Right lung (tissue), 5 donors: ENCODE measurements around the gene CHI3L1. TPM values are rescaled to one million over a fixed set of nuclear protein-coding genes. Genes with fewer than 3 reads are reported as not detected.

Source experiments
- DNase-seq, 2 donors: peaks; one replicate each; pipeline ENCODE4 v3.0.0-alpha.2; 2013
- polyA plus RNA-seq, 5 donors: library from polyadenylated mRNA; unstranded; fragments of 120-200 nt; gene quantifications; one replicate each; pipeline versions ENCODE4 v1.2.1 to v1.2.3, GENCODE V29; 2013; ENCODE audit warnings: inconsistent platforms in 1 of 5, low replicate concordance in 1 of 5; ENCODE audit not compliant: insufficient read length in 5 of 5, insufficient read depth in 1 of 5

The CHI3L1 gene
- polyA plus RNA-seq, 5 donors: 0.43 to 1.6 (median 0.64) TPM

DNA sequence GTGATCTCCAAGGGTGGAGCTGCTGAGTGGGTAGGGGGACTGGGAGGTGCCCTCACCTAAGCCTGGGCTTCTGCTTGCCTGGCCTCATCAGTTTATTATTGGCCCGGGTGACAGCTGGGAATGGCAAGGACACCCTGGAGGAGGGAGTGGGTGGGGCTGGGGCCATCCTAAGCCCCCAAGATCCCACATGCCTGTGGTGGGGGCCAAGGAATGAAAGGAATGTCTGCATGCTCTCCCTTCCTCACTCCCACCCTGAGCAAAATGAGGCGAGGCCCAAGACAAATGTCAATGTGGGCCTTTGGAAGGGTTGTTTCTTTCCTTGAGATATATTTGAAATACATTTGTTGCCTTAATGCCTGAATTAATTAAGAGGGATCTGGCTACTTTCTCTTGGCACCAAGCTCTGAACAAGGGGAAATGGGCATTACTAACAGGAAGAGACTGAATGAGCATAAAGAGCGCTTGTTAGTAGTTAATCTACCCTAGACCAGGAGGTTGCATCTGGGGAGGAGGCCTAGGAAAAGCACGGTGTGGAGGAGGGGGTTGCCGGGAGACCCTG lies 19.7 kb upstream of the CHI3L1 start:
- DNase-seq: no peak

DNA sequence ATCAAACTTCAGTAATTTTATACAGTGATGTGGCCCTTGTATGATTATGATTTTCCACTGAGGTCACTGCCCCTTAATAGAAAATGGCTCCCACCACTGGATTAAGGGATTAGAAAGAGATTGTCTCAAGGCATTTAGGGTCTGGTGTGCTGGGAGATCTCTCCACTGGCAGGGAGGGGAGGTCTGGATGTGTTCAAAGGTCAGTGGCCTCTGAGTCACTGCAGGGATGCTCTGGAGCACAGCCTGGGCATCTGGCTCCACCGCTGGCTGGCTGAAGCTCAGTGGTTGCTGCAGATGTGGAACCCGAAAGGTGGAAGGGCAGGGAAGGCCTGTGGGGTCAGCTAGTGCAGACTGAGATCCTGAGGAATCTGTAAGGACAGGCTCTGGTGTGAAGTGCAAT lies 18.3 kb upstream of the CHI3L1 start:
- DNase-seq: no peak

DNA sequence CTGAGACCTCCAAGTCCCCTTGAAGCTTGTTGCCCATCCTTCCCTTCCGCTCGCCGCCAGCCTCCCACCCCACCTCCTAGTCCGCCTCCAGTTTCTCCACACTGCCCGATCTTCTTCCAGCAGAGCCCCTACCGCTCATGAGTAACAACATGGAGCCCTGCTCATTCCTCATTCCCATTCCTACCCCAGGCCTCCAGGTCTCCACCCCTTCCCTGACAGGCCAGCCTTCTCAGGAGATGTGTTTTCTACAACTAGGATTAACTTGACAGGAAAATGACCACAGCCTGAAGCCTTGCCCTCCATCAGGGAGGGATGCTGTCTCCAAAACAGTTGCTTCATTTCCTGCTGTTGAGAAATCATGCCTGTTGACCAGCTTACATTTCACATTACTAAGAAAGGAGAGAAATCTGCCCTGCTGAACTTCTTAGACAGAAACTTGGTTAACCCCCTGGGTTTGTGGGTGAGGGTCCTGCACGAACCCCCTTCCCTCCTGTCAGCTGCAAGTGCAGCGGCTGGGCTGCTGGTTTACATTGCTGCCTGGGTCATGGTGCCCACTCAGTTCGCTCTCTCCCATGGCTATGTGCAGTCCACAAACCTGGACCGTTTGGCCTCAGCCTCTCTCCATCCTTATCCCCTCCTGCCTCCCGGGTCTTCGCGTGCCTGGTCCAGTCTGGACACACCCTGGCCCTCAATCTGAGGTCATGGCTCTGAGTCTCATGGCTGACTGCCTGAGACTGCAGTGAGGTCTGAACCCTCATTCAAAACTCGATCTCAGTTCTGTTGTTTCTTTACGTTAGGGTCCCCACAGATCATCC lies 16.1 kb upstream of the CHI3L1 start:
- peak; percentile 71 to 80 for DNase-seq

DNA sequence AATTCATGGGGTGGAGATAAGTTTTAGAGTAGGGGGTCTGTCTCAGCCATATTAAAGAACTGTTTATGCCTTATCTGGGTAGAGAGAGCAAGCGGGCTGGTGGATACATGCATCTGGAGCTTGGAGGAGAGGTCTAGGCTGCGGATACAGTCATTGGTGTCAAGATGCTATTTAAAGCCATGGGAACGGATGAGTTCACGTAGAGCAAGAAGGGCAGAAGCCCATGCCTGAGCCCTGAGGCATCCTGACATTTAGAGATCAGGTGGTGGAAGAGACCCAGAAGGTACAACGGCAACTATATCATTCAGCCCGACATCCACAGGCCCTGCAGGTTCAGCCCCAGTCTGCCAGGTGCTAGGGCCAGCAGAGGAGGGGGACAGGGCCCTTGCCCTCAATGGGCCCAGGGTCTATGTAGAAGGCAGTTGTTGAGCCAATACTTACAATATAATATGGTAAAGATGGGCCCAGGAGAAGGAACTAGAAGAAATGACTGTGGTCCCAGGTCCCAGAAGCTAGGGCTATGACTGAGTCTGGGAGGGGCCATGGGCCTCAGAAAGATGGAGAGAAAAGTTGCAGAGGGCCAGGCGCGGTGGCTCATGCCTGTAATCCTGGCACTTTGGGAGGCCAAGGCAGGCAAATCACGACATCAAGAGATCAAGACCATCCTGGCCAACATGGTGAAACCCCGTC lies 15.2 kb upstream of the CHI3L1 start:
- DNase-seq: no peak

DNA sequence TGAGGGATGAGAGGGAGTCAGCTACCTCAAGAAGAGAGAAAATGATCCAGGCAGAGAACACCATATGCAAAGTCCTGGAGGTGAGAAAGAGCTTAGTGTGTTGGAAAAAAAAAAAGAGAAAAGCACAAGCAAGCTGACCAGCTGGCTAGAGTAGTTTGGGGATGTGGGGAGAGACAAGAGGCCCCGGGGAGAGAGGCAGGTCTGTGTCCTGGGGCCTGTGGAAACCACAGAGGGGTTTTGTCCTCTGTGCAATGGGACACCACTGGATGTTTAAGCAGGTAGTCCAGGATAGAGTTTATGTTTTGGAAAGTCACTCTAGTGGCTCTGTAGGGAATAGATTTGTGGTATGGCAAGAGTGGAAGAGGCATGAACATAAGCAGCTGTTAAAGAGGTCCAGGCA lies 14.4 kb upstream of the CHI3L1 start:
- DNase-seq: no peak

DNA sequence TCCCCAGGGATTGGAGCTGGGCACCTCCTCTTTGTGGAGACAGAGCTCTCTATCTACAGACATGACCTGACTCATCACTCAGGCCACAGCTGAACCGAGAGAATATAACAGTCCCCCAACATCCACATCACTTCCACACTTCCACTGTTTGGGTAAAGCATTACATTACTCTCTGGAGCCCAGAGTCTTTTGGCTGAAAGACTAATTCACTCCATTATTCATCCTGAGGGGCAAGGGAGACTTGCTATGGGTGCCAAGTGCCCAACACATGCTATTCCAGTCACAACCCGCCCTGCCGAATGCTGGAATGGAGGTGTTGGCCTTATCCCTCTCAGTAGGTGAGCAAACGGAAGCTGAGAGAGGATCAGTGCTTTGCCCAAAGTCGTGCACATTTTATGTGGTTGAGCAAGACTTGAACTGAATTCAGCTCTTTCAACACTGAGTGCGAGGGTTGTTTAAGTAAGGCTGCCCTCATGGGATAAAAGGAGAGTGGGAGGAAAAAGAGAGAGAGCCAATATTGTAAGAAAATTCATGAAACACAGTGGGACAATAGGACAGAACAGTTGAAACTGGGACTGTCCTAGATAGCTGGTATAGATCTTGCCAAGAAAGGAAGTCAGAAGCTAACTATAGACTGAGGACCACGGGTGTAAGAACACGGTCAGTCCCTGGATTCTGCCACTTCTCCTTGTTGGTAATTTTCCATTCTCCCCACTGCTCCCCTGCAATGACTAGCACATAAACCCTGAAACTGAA lies 13.5 kb upstream of the CHI3L1 start:
- DNase-seq: peak; percentile 53 to 72

DNA sequence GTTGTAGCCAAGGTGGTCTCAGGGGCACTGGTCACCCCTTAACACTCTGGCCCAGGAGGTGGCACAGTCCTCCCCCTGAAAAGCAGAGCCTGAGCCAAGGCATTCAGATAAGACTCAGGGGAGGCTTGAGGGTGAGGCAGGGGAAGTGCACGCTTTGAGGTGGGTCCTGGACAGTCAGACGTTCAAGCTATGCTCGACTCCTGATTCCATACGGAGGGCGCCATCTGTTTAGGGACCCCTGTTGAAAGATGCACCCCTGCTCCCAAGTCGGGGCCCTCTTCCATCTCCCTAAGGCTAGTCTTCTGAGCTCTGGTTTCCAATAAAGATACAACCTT lies 12.9 kb upstream of the CHI3L1 start:
- DNase-seq: no peak

DNA sequence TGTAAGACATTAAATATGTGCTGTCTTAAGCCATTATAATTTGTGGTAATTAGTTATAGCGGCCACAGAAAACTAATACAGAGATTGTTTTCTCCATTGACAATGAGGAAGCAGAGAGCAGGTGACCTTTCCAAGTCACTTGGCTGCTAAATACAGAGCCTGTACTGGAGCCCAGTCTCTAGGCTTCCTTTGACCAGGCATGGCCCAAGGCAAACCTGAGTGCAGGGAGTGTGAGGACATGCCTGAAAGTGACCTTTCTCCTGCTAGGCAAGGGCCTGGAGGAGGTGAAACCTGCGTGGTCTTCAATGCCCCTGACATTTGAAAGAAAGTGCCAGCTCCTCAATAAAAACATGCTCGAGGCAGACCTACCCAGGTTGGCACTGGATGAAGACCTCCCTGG lies 12.5 kb upstream of the CHI3L1 start:
- no peak for DNase-seq

DNA sequence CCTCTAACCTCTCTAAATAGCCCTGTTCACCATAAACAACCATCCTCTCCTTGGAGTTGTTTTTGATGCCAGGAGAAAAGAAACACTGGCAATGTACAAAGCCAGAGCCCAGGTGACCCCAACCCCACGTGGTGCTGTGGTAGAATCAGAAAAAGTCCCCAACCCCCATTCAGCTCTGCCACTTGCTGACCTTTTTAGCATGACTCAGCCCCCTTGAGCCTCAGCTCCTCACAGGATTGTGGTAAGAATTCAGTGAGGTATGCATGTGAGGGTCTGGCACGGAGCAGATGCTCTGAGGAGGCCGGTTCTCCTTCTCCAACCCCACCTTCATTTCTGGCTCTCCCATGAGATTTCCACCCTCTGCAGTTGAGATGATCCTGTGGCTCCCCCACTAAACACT lies 11.1 kb upstream of the CHI3L1 start:
- DNase-seq: no peak

DNA sequence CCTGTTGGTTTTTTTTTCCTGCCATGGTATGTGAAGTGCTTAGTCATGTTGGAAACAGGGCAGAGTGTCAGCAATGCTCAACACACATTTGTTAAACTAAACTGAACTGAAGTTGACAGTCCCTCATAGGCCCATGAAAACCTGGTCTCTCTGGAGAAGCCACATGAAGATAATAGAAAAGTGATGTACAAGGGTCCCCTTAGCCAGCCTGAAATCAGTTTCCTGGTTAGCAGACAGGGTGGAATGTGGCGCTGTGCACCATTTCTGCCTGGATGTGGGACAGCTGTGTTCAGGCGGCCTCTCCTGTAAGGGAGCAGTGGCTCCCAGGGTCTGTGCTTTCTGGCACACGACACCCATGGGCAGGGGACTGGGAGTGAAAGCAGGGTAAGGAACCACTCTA lies 9.9 kb upstream of the CHI3L1 start:
- no peak for DNase-seq

DNA sequence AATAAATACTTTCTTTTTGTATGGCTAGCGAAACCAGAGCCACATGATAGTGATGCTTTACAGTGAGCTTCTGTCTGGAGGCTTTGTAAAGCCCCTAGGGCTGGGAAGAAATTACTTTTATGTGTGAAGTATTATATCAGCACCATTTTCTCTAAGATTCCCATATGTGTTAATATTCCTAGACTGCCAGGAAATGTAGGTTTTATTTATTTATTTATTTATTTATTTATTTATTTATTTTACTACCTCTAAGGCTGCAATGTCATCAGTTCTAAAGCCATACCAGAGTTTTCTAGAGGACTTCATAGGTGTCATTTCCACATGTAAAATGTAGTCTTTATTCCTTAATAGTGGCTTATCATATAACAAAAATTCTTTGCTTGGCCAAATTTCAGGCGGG lies 4.4 kb upstream of the CHI3L1 start:
- no peak for DNase-seq

DNA sequence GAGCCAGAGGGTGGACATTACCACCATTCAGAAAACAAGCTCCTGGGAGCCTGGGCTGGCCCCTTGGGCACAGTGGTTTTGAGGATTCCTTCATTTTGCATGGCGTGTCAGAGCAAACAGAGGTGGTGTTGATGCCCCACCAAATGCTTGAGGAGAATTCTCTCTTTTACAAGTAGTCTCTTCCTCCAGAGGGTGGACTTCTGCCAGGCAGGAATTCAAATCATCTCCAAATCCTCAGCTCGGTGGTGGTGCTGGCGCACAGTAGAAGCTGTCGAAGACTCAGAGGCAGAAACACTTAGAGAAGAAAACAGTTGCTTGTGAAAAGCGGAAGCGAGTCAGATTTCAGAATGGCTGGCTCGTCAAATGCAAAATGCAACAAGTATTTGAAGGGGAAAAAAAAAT lies 3.4 kb upstream of the CHI3L1 start:
- no peak for DNase-seq

DNA sequence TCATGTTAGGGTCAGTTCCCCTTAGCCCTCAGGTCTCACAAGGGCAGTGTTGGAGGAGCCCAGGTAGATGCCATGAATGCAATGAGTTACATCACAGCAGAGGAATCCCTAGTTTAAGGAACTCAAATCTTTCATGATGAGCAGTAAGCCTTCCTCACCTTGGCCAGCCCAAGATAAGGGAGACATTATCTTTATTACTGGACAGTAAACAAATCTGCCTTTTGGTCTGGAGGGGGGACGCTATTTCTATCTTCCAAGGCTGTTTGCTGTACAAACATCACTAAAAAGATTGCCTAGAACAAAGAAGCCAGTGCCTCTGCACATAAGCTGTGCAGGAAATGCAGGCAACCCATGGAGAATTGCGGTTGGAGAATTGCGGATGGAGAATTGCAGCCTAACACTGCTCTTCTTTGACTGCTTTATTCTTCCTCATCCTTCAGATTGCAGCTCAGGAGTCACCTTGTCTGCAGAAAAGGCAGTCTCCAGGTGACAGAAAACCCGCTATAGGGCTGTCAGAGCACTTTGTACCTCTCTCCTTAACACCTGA lies 2.3 kb upstream of the CHI3L1 start:
- DNase-seq: no peak

DNA sequence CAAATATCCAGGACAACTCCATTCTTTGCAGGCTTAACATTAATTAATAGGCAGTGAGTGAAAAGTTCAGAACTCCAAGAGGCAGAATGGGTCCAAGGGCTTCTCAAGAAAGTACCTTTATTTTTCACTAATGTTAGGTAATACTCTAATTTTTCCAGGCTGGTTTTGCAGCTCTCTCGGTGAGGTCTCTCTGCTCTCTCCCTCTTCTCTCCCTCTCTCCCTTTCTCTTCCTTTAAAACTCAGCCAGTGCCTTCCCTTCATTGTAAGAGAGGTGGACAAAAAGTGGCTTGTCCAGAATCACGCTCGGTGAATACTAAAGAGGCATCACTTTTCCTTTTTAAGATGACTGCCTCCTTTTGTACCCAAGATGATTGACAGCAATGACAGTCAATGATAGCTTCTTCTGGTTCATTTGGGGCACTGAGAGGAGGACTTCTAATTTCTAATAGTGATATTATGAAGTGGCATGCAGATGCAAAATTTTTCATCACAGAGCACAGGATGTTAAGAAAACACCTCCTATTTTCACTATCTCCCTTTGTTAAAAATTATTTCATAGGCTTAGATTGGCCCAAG lies 1.3 kb upstream of the CHI3L1 start:
- DNase-seq: no peak

DNA sequence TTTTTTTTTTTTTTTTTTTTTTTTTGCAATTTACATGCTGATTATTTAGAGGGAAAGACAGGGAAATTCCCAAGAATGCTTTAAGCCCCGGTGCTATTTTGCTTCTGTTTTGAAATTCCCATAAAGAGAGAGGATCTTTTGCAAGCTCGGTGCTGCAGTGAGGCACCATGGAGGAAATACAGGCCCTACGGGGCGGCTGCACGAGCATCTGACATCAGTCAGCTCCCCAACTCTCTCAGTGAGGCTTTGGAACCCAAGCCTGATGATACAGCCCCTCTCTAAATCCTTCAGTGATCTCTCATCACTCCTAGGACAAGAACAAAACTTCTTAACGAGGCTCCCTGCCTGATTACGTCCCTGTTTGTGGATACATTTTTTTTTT lies 791 bp upstream of the CHI3L1 start:
- no peak for DNase-seq

DNA sequence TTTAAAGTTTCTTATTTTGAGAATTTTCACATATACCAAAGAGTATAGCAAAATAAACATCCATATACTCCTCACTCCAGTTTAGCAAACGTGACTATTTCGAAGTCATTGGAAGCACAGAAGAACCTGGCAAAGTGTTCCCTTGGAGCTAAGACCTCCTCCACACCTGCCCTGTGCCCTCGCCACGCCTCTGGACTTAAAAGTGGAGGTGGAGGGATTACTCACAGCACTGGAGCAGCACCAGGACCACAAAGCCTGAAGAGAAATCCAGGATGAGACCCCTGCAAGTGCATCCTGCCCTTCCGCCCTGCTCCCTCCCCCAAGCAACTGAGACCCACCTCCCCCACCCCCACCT lies 436 bp downstream of the CHI3L1 start:
- DNase-seq: no peak

DNA sequence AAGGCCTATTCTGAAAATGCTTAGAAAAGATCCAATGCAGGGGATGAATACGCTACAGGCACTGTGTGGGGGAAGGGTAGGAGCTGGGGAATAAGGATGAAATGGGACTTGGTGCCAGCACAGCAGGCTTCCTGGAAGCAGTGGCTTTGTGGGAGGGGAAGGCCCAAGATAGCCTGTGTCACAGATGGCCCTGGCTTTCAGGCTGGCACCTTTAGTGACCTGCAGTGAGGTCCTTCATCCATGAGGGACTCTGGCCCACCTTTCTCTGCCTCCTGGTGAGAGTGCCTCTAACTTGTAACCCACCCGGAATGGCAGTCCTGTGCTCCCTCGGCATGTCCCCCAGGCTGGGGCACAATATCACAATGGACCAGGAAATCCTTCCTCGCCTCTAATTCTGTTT lies 919 bp downstream of the CHI3L1 start:
- no peak for DNase-seq

DNA sequence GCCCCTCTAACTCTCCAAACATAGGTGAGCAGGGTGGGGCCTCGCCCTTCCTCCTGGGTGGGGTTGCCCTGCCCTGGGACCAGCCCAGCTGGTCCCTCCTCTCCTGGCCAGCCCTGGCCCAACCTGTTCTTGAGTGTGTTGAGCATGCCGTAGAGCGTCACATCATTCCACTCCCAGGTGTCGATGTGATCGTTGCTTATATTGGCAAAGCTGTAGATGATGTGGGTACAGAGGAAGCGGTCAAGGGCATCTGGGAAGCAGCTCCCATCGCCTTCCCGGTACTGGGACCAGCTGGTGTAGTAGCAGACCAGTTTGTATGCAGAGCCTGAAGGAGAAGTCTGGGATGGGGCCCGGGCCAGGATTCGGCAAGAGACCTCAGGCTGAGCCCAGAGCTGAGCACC lies 1.4 kb downstream of the CHI3L1 start:
- DNase-seq: no peak

DNA sequence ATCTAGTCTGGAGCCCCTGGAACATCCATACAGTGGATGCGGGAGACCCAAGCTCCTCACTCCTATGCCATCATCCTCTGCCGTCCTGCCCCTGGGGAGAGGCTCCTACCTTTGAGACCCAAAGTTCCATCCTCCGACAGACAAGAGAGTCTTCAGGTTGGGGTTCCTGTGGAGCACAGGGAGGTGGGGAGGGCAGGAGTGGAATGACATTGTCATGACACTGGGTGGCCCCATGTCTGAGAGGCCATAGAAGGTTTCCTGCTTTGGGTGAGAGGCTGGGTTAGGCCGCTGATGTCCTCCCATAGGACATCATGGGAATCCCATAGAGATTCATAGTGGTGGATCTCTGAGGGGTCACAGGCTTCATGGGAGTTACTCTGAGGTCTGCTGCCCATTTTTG lies 2.0 kb downstream of the CHI3L1 start:
- DNase-seq: no peak

DNA sequence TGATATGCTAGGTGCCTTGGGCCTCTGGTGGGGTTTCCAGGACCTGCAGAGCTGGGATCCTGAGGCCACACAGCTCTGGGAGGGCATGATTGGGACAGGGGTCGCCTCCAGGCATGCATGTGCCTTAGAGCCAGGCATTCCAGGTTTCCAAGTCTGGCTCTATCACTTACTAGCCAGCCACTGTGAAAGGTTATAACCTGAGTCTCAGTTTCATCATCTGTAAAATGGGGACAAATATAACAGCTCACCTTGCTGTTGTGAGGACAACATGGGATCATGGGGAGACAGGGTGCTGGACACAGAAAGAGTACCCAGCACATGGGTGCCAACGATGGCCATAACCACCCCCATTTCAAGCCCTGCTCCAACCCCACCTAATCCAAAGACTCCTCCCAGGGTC lies 2.7 kb downstream of the CHI3L1 start:
- DNase-seq: no peak

DNA sequence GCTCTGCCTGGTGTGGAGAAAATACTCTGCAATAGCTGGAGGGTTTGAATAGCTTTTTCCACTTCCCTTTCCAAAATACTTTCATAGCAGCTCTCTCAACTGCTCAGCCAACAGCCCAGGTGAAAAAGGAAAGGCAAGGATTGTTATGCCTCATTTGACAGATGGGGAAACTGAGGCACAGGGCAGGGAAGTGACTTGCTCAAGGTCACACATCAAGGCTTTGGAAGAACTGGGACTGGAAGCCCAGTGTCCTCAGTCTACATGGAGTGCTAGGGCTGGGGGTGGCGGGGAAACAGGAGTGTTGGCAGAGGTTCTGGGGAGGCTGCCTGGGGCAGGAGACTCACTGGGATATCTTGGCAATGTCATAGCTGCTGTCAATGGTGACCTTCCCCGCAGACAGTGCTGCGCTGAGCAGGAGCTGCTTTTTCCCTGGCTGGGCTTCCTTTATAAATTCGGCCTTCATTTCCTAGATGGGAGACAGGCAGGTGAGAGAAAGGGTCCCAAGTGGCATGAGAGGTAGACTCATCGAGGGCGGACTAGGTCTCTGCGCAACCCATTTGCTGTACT lies 4.0 kb downstream of the CHI3L1 start:
- no peak for DNase-seq
